Measurements from ENCODE around the gene RAB26.
"Not testable (repeated sequence)": the region's sequence is repeated elsewhere in the genome, so short reads cannot be mapped to it uniquely, and the experiment has no call there.

The RAB26 gene

GRCh38 chr16:2195322-2196161 lies 47.1 kb downstream of the RAB26 start:
- DNase-seq (ENCODE audit: low read depth in 1 of 2, low spot score in 1 of 2): no peak

- DNase-seq (ENCODE audit: low read depth in 1 of 2, low spot score in 1 of 2): no peak
Measured at GRCh38 chr16:2196162-2196980, 47.9 kb downstream of the RAB26 start, which contains the start of gene CASKIN1. Gene CASKIN1 (minus strand): TSS chr16:2196605. CDS start chr16:2196432, 173 bp downstream.

GRCh38 chr16:2196981-2197511 lies 48.6 kb downstream of the RAB26 start:
- DNase-seq (ENCODE audit: low read depth in 1 of 2, low spot score in 1 of 2): no peak

- DNase-seq (ENCODE audit: low read depth in 1 of 2, low spot score in 1 of 2): no peak
Measured at GRCh38 chr16:2197765-2198164, 49.3 kb downstream of the RAB26 start.

GRCh38 chr16:2198283-2198682 lies 49.9 kb downstream of the RAB26 start:
- DNase-seq (ENCODE audit: low read depth in 1 of 2, low spot score in 1 of 2): no peak

GRCh38 chr16:2199095-2199494 lies 50.7 kb downstream of the RAB26 start:
- no peak for DNase-seq (ENCODE audit: low read depth in 1 of 2, low spot score in 1 of 2)

- no peak for DNase-seq (ENCODE audit: low read depth in 1 of 2, low spot score in 1 of 2)
Measured at GRCh38 chr16:2199621-2200139, 51.3 kb downstream of the RAB26 start.

- DNase-seq (ENCODE audit: low read depth in 1 of 2, low spot score in 1 of 2): no peak
Measured at GRCh38 chr16:2200313-2200712, 51.9 kb downstream of the RAB26 start.

- not testable (repeated sequence) for DNase-seq (ENCODE audit: low read depth in 1 of 2, low spot score in 1 of 2)
Measured at GRCh38 chr16:2203119-2203688, 54.8 kb downstream of the RAB26 start.
